B cell (primary cell): ENCODE measurements around the gene ZNF709. TPM values are rescaled to one million over a fixed set of nuclear protein-coding genes. Genes with fewer than 3 reads are reported as not detected.
"Not testable (repeated sequence)": the region's sequence is repeated elsewhere in the genome, so short reads cannot be mapped to it uniquely, and the experiment has no call there.

Experiments used
- ATAC-seq: fragments of 200-7000 bp; cut with Tn5 transposase; one replicate; pipeline ENCODE4 v1.10.0; 2021; ENCODE audit warnings: low read depth, mild to moderate bottlenecking, moderate number of reproducible peaks, moderate library complexity
- CTCF ChIA-PET: fragments of 350-600 bp; sonication (Branson Sonifier 250); formaldehyde crosslinking; loops from one replicate; lab custom pipeline; 2021; ENCODE audit warnings: antibody characterized with exemption, inconsistent platforms; lab: Charles Lee
- POLR2A ChIA-PET: fragments of 350-600 bp; sonication (Branson Sonifier 250); formaldehyde crosslinking; loops from one replicate; lab custom pipeline; 2021; ENCODE audit warnings: antibody characterized with exemption; lab: Charles Lee
- DNase-seq: peaks from one replicate; pipeline ENCODE4 v3.0.0; 2013
- H2AFZ ChIP-seq: 2 replicates; pipeline ENCODE4 v1.6.1; 2012; ENCODE audit warnings: mild to moderate bottlenecking, low read depth, low read length; ENCODE audit not compliant: insufficient read depth, poor library complexity, severe bottlenecking
- H3K27ac ChIP-seq, 2 donors: 1 replicate in 1 of 2; 2 replicates in 1 of 2; pipeline ENCODE4 v1.5.1; 2012 to 2013; ENCODE audit warnings: low read length in 2 of 2, mild to moderate bottlenecking in 2 of 2, moderate library complexity in 1 of 2
- H3K27me3 ChIP-seq, 4 experiments: fragments of 200-600 bp in 1 of 4; sonication (generic) in 1 of 4; replicated peaks in 1 of 4; 1 replicate in 2 of 4; 2 replicates in 2 of 4; pipeline versions ENCODE4 v1.6.1 to v1.7.0; 2013 to 2016; ENCODE audit warnings: low read length in 3 of 4, mild to moderate bottlenecking in 2 of 4, mixed read lengths in 1 of 4, moderate library complexity in 1 of 4; ENCODE audit not compliant: insufficient read depth in 4 of 4, control insufficient read depth in 3 of 4; ENCODE audit errors: control extremely low read depth in 1 of 4
- H3K36me3 ChIP-seq, 2 experiments: replicated peaks in 1 of 2; 1 replicate in 1 of 2; 2 replicates in 1 of 2; pipeline versions ENCODE4 v1.6.1 to v1.7.1; 2013; ENCODE audit warnings: low read length in 1 of 2; ENCODE audit not compliant: insufficient read depth in 2 of 2, control insufficient read depth in 1 of 2; ENCODE audit errors: control extremely low read depth in 1 of 2, extremely low read depth in 1 of 2
- H3K4me1 ChIP-seq, 2 donors: fragments of 200-600 bp in 1 of 2; sonication (generic) in 1 of 2; 1 replicate in 1 of 2; 2 replicates in 1 of 2; pipeline versions ENCODE4 v1.5.1 to v1.6.1; 2013 to 2017; ENCODE audit warnings: low read length in 2 of 2; ENCODE audit not compliant: control insufficient read depth in 2 of 2, insufficient read depth in 2 of 2
- H3K4me2 ChIP-seq: replicated peaks from 2 replicates; pipeline ENCODE3; 2012; ENCODE audit warnings: mild to moderate bottlenecking, low read depth, low read length; ENCODE audit not compliant: poor library complexity, severe bottlenecking
- H3K4me3 ChIP-seq, 5 experiments: fragments of 200-600 bp in 1 of 5; sonication (generic) in 1 of 5; 1 replicate in 3 of 5; 2 replicates in 2 of 5; pipeline versions ENCODE4 v1.5.1 to v1.7.0; 2011 to 2016; ENCODE audit warnings: low read length in 4 of 5, mild to moderate bottlenecking in 4 of 5, low read depth in 2 of 5, control low read depth in 1 of 5, moderate library complexity in 1 of 5; ENCODE audit not compliant: insufficient read depth in 1 of 5; ENCODE audit errors: control extremely low read depth in 1 of 5, extremely low read depth in 1 of 5
- H3K79me2 ChIP-seq: fragments of 200-600 bp; sonication (generic); one replicate; pipeline ENCODE4 v1.6.0; 2016; ENCODE audit warnings: low read length; ENCODE audit not compliant: control insufficient read depth, insufficient read depth
- H3K9ac ChIP-seq: fragments of 200-600 bp; sonication (generic); 2 replicates; pipeline ENCODE4 v1.6.1; 2017; ENCODE audit warnings: mild to moderate bottlenecking, low read length, moderate library complexity
- H3K9me3 ChIP-seq, 3 donors: one replicate each; pipeline versions ENCODE4 v1.6.1 to v1.7.1; 2013; ENCODE audit warnings: low read length in 2 of 3; ENCODE audit not compliant: control insufficient read depth in 2 of 3, insufficient read depth in 1 of 3; ENCODE audit errors: control extremely low read depth in 1 of 3
- H4K20me1 ChIP-seq: 2 replicates; pipeline ENCODE4 v1.6.0; 2012; ENCODE audit warnings: mild to moderate bottlenecking, low read length; ENCODE audit not compliant: insufficient read depth, control insufficient read depth, poor library complexity, severe bottlenecking
- H3K27ac Mint-ChIP-seq: one replicate; pipeline ENCODE4 v1.8.0; 2021; ENCODE audit warnings: mixed read lengths
- H3K27me3 Mint-ChIP-seq: one replicate; pipeline ENCODE4 v1.8.0; 2021; ENCODE audit warnings: mixed read lengths
- H3K4me1 Mint-ChIP-seq: one replicate; pipeline ENCODE4 v1.8.0; 2021; ENCODE audit warnings: mixed read lengths
- H3K4me3 Mint-ChIP-seq: one replicate; pipeline ENCODE4 v1.8.0; 2021; ENCODE audit warnings: mixed read lengths
- H3K9me3 Mint-ChIP-seq: one replicate; pipeline ENCODE4 v1.8.0; 2022; ENCODE audit warnings: mixed read lengths; ENCODE audit not compliant: insufficient read depth
- CTCF ChIP-seq: fragments of 200-600 bp; IDR thresholded peaks from one replicate; pipeline ENCODE4 v1.8.0; 2022; ENCODE audit warnings: antibody characterized with exemption, mild to moderate bottlenecking
- EZH2 ChIP-seq: IDR thresholded peaks from 2 replicates; pipeline ENCODE4 v1.6.1; 2012; ENCODE audit warnings: borderline replicate concordance, low read depth, mild to moderate bottlenecking, moderate library complexity, low read length; ENCODE audit not compliant: insufficient read depth, poor library complexity, severe bottlenecking
- WGBS: methylation state at CpG from one replicate; pipeline ENCODE4 v1.1.5; 2013; ENCODE audit warnings: missing lambda C conversion rate; ENCODE audit not compliant: insufficient coverage; 5-methylcytosine and 5-hydroxymethylcytosine counted together
- intact Hi-C: fragments of 100-400 bp; cut with micrococcal nuclease; formaldehyde crosslinking; loops from one replicate; pipeline ENCODE4 v1.10.0; 2022
- polyA plus RNA-seq: library from polyadenylated mRNA; depleted of rRNA; stranded (reverse); fragments of >200 nt; gene quantifications from 2 replicates; pipeline ENCODE4 v1.2.3, GENCODE V29; 2012
- total RNA-seq, 2 donors: library from RNA; stranded (reverse); fragments of 120-200 nt in 1 of 2; gene quantifications; 1 replicate in 1 of 2; 2 replicates in 1 of 2; pipeline versions ENCODE4 v1.2.3 to v1.2.4, GENCODE V29; 2013 to 2022

ZNF709 gene
- total and polyA plus RNA-seq, 2 donors (not counting 1 experiment from before 2014, with no cell fraction given): 1.7 to 8.4 TPM

- peaks cover 14% of the 10 kb centered on the region for H3K4me1 Mint-ChIP-seq
- peaks cover 0 to 3% (median 0%) of the 10 kb centered on the region in 3 donors for H3K9me3 ChIP-seq
- ChIA-PET POLR2A (interaction anchor here (0.5 to 1.4 kb wide), 3 partner anchors 10 to 332 kb away, joined by 3 to 9 read pairs (median 9); partner anchors contain the start of genes ZNF136 and ZNF709), CTCF (interaction anchor here (1.3 to 1.7 kb wide), 2 partner anchors 8 to 175 kb away, joined by 3 to 6 read pairs; a partner anchor contains a TSS)
- H3K27me3 ChIP-seq: no peaks in the 10 kb centered on the region
- H3K27ac ChIP-seq: no peak overlapping the region
- peak overlapping the region; percentile 86 for H2AFZ ChIP-seq
- DNase-seq: no peak
- H3K4me3 Mint-ChIP-seq: peak overlapping the region; percentile 92
- H3K4me3 ChIP-seq: peak overlapping the region in 2 of 5 experiments; percentile 68 to 84
- H3K4me2 ChIP-seq: peak overlapping the region; percentile 90
- TF ChIP-seq EZH2 (no peak), CTCF (no peak)
- no peaks in the 10 kb centered on the region for H3K36me3 ChIP-seq
- no peak for ATAC-seq
- no peaks in the 10 kb centered on the region for H4K20me1 ChIP-seq
- no peak overlapping the region for H3K9ac ChIP-seq
- H3K27ac Mint-ChIP-seq: peak overlapping the region; percentile 86
- H3K79me2 ChIP-seq: no peaks in the 10 kb centered on the region
- peaks cover 7 to 11% of the 10 kb centered on the region in 2 donors for H3K4me1 ChIP-seq
- no CpG with 5 or more reads among the region's 3 CpGs for WGBS
- H3K9me3 Mint-ChIP-seq: no peaks in the 10 kb centered on the region
- no peaks in the 10 kb centered on the region for H3K27me3 Mint-ChIP-seq
- intact Hi-C loops: loop anchor here (2.0 kb wide), 1 partner anchor 94 kb away; the partner anchor contains the start of gene ZNF799
Observed at GRCh38 chr19:12494260-12494860, 9.7 kb upstream of the ZNF709 start.

GRCh38 chr19:12486265-12486783, 1.7 kb upstream of the ZNF709 start:
- H3K9me3 Mint-ChIP-seq, H3K36me3 ChIP-seq, DNase-seq, H3K27me3 ChIP-seq, H3K9me3 ChIP-seq, H3K4me3 Mint-ChIP-seq, H3K9ac ChIP-seq, H3K27me3 Mint-ChIP-seq, H3K4me3 ChIP-seq, H2AFZ ChIP-seq, H3K4me2 ChIP-seq, ATAC-seq, H3K27ac ChIP-seq, H3K27ac Mint-ChIP-seq: not testable (repeated sequence)
- H3K4me1 ChIP-seq: peaks cover 28 to 38% of the 10 kb centered on the region in 2 donors
- WGBS: 90% methylated on average over 1 of the region's 1 CpG
- H3K79me2 ChIP-seq: peaks cover 34% of the 10 kb centered on the region
- intact Hi-C loops: loop anchor here (10.0 kb wide), 1 partner anchor 322 kb away; the partner anchor contains the start of gene ZNF136
- peaks cover 11% of the 10 kb centered on the region for H4K20me1 ChIP-seq
- ChIA-PET POLR2A (interaction anchor here (0.5 to 0.7 kb wide), 2 partner anchors 152 to 677 kb away, joined by 7 to 11 read pairs; no protein-coding TSS in a partner anchor), CTCF (interaction anchor here (0.6 to 1.8 kb wide), 2 partner anchors 9 to 72 kb away, joined by 3 to 6 read pairs; no protein-coding TSS in a partner anchor)
- peaks cover 32% of the 10 kb centered on the region for H3K4me1 Mint-ChIP-seq
